ENCODE data around the gene MICOS13. TPM values are rescaled to one million over a fixed set of nuclear protein-coding genes. Genes with fewer than 3 reads are reported as not detected.

Gene MICOS13
- total RNA-seq, 1 donor from 2014 or later = 22.8 TPM

GRCh38 chr19:5643060-5643459 lies 37.3 kb downstream of the MICOS13 start:
- DNase-seq = no peak
- no peaks in the 10 kb centered on the region for H3K9me3 Mint-ChIP-seq (ENCODE audit: unreplicated experiment)
- peaks cover 9% of the 10 kb centered on the region for H3K4me1 Mint-ChIP-seq (ENCODE audit: low read depth, unreplicated experiment)
- no peak overlapping the region for H3K27ac Mint-ChIP-seq (ENCODE audit: unreplicated experiment)
- TF ChIP-seq CTCF (IDR thresholded peaks at IDR 0.05; ENCODE audit: partially characterized antibody, unreplicated experiment) = no peak
- peaks cover 2% of the 10 kb centered on the region for H3K27me3 Mint-ChIP-seq (ENCODE audit: unreplicated experiment)
- no peak overlapping the region for H3K4me3 Mint-ChIP-seq (ENCODE audit: unreplicated experiment)
- H3K36me3 Mint-ChIP-seq (ENCODE audit: unreplicated experiment) = no peaks in the 10 kb centered on the region

GRCh38 chr19:5642204-5642603 lies 38.1 kb downstream of the MICOS13 start:
- Mint-ChIP-seq H3K4me1 (ENCODE audit: low read depth, unreplicated experiment) (peaks cover 9% of the 10 kb centered on the region), H3K36me3 (ENCODE audit: unreplicated experiment) (no peaks in the 10 kb centered on the region), H3K27ac (ENCODE audit: unreplicated experiment) (no peak overlapping the region), H3K9me3 (ENCODE audit: unreplicated experiment) (no peaks in the 10 kb centered on the region), H3K27me3 (ENCODE audit: unreplicated experiment) (peaks cover 2% of the 10 kb centered on the region), H3K4me3 (ENCODE audit: unreplicated experiment) (no peak overlapping the region)
- no peak for TF ChIP-seq CTCF (IDR thresholded peaks at IDR 0.05; ENCODE audit: partially characterized antibody, unreplicated experiment)
- DNase-seq = no peak

GRCh38 chr19:5641171-5641570 lies 39.1 kb downstream of the MICOS13 start:
- Mint-ChIP-seq H3K27ac (ENCODE audit: unreplicated experiment) (no peak overlapping the region), H3K36me3 (ENCODE audit: unreplicated experiment) (no peaks in the 10 kb centered on the region), H3K9me3 (ENCODE audit: unreplicated experiment) (no peaks in the 10 kb centered on the region), H3K27me3 (ENCODE audit: unreplicated experiment) (no peaks in the 10 kb centered on the region), H3K4me1 (ENCODE audit: low read depth, unreplicated experiment) (peaks cover 9% of the 10 kb centered on the region), H3K4me3 (ENCODE audit: unreplicated experiment) (no peak overlapping the region)
- TF ChIP-seq CTCF (IDR thresholded peaks at IDR 0.05; ENCODE audit: partially characterized antibody, unreplicated experiment) = no peak
- DNase-seq = no peak

GRCh38 chr19:5637971-5638370 lies 42.3 kb downstream of the MICOS13 start:
- Mint-ChIP-seq H3K9me3 (ENCODE audit: unreplicated experiment) (no peaks in the 10 kb centered on the region), H3K4me3 (ENCODE audit: unreplicated experiment) (no peak overlapping the region), H3K36me3 (ENCODE audit: unreplicated experiment) (no peaks in the 10 kb centered on the region), H3K27ac (ENCODE audit: unreplicated experiment) (no peak overlapping the region), H3K4me1 (ENCODE audit: low read depth, unreplicated experiment) (peaks cover 9% of the 10 kb centered on the region), H3K27me3 (ENCODE audit: unreplicated experiment) (no peaks in the 10 kb centered on the region)
- no peak for DNase-seq
- no peak for TF ChIP-seq CTCF (IDR thresholded peaks at IDR 0.05; ENCODE audit: partially characterized antibody, unreplicated experiment)

GRCh38 chr19:5635427-5635826 lies 44.9 kb downstream of the MICOS13 start:
- Mint-ChIP-seq H3K36me3 (ENCODE audit: unreplicated experiment) (no peaks in the 10 kb centered on the region), H3K4me1 (ENCODE audit: low read depth, unreplicated experiment) (peaks cover 11% of the 10 kb centered on the region), H3K4me3 (ENCODE audit: unreplicated experiment) (no peak overlapping the region), H3K27ac (ENCODE audit: unreplicated experiment) (no peak overlapping the region), H3K27me3 (ENCODE audit: unreplicated experiment) (no peaks in the 10 kb centered on the region), H3K9me3 (ENCODE audit: unreplicated experiment) (no peaks in the 10 kb centered on the region)
- DNase-seq = no peak
- no peak for TF ChIP-seq CTCF (IDR thresholded peaks at IDR 0.05; ENCODE audit: partially characterized antibody, unreplicated experiment)

Measured in glutamatergic neuron (in vitro differentiated cells).